SK-N-SH treated with all-trans-retinoic acid at 6 μM for 48 hours (cell line): ENCODE results near the gene ADSS2.

Source experiments
- ARNTL ChIP-seq: fragments of 450-650 bp; formaldehyde crosslinking; IDR thresholded peaks from 2 replicates; pipeline ENCODE4 v1.5.0; 2020; ENCODE audit warnings: low read depth, mild to moderate bottlenecking, moderate library complexity, borderline replicate concordance
- CSDC2 ChIP-seq: fragments of 250-450 bp; sonication (Bioruptor Pico); IDR thresholded peaks from 2 replicates; pipeline ENCODE4 v1.5.0; 2020; ENCODE audit warnings: mild to moderate bottlenecking, moderate library complexity
- ISL1 ChIP-seq: fragments of 250-450 bp; sonication (Bioruptor Pico); IDR thresholded peaks from 2 replicates; pipeline ENCODE4 v2.1.2; 2022; ENCODE audit warnings: mild to moderate bottlenecking, moderate library complexity
- PATZ1 ChIP-seq: fragments of 250-450 bp; sonication (Bioruptor Pico); IDR thresholded peaks from 2 replicates; pipeline ENCODE4 v1.8.0; 2020; ENCODE audit warnings: mild to moderate bottlenecking, moderate library complexity, borderline replicate concordance
- POU6F1 ChIP-seq: fragments of 250-450 bp; sonication (Bioruptor Pico); IDR thresholded peaks from 2 replicates; pipeline ENCODE4 v1.8.0; 2021; ENCODE audit warnings: low read depth, mild to moderate bottlenecking, moderate library complexity, borderline replicate concordance
- RARB ChIP-seq: fragments of 250-450 bp; sonication (Bioruptor Pico); IDR thresholded peaks from 2 replicates; pipeline ENCODE4 v1.8.0; 2021; ENCODE audit warnings: mild to moderate bottlenecking, moderate library complexity
- SNAI2 ChIP-seq: fragments of 250-450 bp; sonication (Bioruptor Pico); IDR thresholded peaks from 2 replicates; pipeline ENCODE4 v1.5.0; 2020; ENCODE audit warnings: mild to moderate bottlenecking, moderate library complexity
- TOX ChIP-seq: fragments of 250-450 bp; sonication (Bioruptor Pico); IDR thresholded peaks from 2 replicates; pipeline ENCODE4 v1.8.0; 2021; ENCODE audit warnings: mild to moderate bottlenecking, moderate library complexity, borderline replicate concordance
- ZFP3 ChIP-seq: fragments of 250-450 bp; sonication (Bioruptor Pico); IDR thresholded peaks from 2 replicates; pipeline ENCODE4 v1.5.0; 2020; ENCODE audit warnings: mild to moderate bottlenecking, moderate library complexity
- ZNF70 ChIP-seq: fragments of 450-650 bp; formaldehyde crosslinking; IDR thresholded peaks from 2 replicates; pipeline ENCODE4 v1.5.0; 2020; ENCODE audit warnings: mild to moderate bottlenecking, moderate library complexity

GRCh38 chr1:244413736-244414135 lies 38.0 kb downstream of the ADSS2 start:
- TF ChIP-seq ZFP3 (CRISPR knock-in tag) (no peak), POU6F1 (CRISPR knock-in tag) (no peak), ARNTL (no peak), RARB (CRISPR knock-in tag) (no peak), TOX (CRISPR knock-in tag) (no peak), CSDC2 (no peak), PATZ1 (CRISPR knock-in tag) (no peak), ZNF70 (CRISPR knock-in tag) (no peak), ISL1 (CRISPR knock-in tag) (no peak), SNAI2 (CRISPR knock-in tag) (no peak)
